Endometrial microvascular endothelial cells (primary cell): ENCODE data around the gene TTYH2. TPM values are rescaled to one million over a fixed set of nuclear protein-coding genes. Genes with fewer than 3 reads are reported as not detected.

Source experiments
- in situ Hi-C: cut with HindIII; loops from 2 replicates; pipeline ENCODE4 v1.10.0; 2017; ENCODE audit warnings: low sequenced_read_pairs, low pct_unique_long_range_greater_than_20kb; ENCODE audit errors: inconsistent ontology term
- total RNA-seq: library from RNA; depleted of rRNA; stranded (reverse); fragments of >200 nt; gene quantifications from one replicate; pipeline ENCODE4 v1.2.3, GENCODE V29; 2015; ENCODE audit errors: inconsistent ontology term

Gene TTYH2
- total RNA-seq, 1 donor from 2014 or later = not detected

GRCh38 chr17:74190807-74191406 lies 22.5 kb upstream of the TTYH2 start:
- in situ Hi-C loops = no loop called here

- in situ Hi-C loops = no loop called here
Observed at GRCh38 chr17:74192950-74193781, 20.2 kb upstream of the TTYH2 start.

- in situ Hi-C loops = no loop called here
Observed at GRCh38 chr17:74194682-74195081, 18.7 kb upstream of the TTYH2 start.

GRCh38 chr17:74196541-74197317 lies 16.6 kb upstream of the TTYH2 start:
- in situ Hi-C loops = no loop called here

- in situ Hi-C loops = no loop called here
Observed at GRCh38 chr17:74197801-74198200, 15.6 kb upstream of the TTYH2 start.

GRCh38 chr17:74198694-74199093 lies 14.7 kb upstream of the TTYH2 start:
- in situ Hi-C loops = no loop called here

GRCh38 chr17:74199306-74200092 lies 13.9 kb upstream of the TTYH2 start:
- in situ Hi-C loops = no loop called here

GRCh38 chr17:74200112-74200511 lies 13.3 kb upstream of the TTYH2 start:
- in situ Hi-C loops = no loop called here

- in situ Hi-C loops = no loop called here
Observed at GRCh38 chr17:74201250-74201649, 12.1 kb upstream of the TTYH2 start.

- in situ Hi-C loops = no loop called here
Observed at GRCh38 chr17:74201948-74202347, 11.4 kb upstream of the TTYH2 start.

GRCh38 chr17:74202938-74203337 lies 10.4 kb upstream of the TTYH2 start:
- in situ Hi-C loops = no loop called here

GRCh38 chr17:74203439-74204240 lies 9.7 kb upstream of the TTYH2 start, which contains the start of gene RPL38:
Gene RPL38, plus strand, starts transcription at chr17:74203678. Its CDS starts 278 bp downstream, at chr17:74203956.
- in situ Hi-C loops = no loop called here

- in situ Hi-C loops = no loop called here
Observed at GRCh38 chr17:74204474-74204873, 8.9 kb upstream of the TTYH2 start.

- in situ Hi-C loops = no loop called here
Observed at GRCh38 chr17:74205274-74205673, 8.1 kb upstream of the TTYH2 start.

GRCh38 chr17:74206332-74206818 lies 7.0 kb upstream of the TTYH2 start:
- in situ Hi-C loops = no loop called here

GRCh38 chr17:74210191-74211140 lies 2.9 kb upstream of the TTYH2 start:
- in situ Hi-C loops = no loop called here
